GM18517 (cell line): ENCODE data around the gene ZNF136.

Experiments used
- ATAC-seq: cut with Tn5 transposase; IDR thresholded peaks from one replicate; pipeline ENCODE4 v1.9.1; 2021; ENCODE audit warnings: mild to moderate bottlenecking, moderate library complexity; ENCODE audit not compliant: unreplicated experiment

ZNF136 gene

DNA sequence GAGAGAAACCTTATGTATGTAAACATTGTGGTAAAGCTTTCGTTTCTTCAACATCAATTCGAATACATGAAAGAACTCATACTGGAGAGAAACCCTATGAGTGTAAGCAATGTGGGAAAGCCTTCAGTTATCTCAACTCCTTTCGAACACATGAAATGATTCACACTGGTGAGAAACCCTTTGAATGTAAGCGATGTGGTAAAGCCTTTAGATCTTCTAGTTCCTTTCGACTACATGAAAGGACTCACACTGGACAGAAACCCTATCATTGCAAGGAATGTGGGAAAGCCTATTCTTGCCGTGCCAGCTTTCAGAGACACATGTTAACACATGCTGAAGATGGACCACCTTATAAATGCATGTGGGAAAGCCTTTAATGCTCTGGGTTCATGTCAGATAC, 24.7 kb downstream of the ZNF136 start:
- no peak for ATAC-seq

DNA sequence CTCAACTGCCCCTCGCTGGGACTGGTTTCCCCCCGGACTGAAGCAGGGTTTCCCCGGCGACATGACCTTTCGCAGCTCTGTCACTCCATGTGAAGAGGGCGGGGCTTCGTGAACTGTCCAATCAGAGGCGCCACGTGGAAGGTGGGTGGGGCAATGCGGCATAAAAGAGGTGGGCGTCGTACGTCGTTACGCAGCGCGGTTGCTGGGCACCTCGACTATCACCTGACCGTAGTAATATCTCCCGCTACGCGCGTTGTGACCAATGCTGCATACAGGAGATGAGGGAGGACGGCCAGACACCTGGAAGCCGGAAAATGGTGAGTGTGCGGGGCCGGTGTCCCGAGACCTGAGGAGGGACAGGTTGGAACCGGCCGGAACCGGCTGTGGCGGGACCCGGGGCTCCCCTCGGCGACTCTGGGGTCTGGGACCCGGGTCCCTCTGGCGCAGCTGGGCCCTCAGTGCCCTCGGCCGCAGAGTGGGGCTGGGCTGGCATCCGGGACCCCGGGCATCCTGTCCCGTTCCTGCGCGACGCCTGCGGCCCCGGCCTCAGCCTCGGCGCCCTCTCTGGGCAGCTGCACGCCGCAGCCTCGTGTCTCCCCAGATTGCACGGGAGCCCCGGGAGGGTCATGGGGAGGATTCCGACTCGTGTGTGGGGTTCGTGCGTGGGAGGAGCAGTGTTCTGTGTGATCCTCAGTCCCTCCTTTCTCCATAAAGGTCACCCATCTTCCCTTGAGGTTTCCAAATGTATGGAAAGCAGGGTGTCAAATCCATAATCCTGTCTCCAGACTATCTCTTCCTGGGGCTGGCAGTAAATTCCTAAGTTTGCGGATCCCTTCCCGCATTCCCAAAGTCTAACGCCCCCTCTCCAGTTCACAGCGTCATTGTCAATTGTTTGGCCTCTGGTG, 32.2 kb downstream of the ZNF136 start:
- ATAC-seq, result no peak

DNA sequence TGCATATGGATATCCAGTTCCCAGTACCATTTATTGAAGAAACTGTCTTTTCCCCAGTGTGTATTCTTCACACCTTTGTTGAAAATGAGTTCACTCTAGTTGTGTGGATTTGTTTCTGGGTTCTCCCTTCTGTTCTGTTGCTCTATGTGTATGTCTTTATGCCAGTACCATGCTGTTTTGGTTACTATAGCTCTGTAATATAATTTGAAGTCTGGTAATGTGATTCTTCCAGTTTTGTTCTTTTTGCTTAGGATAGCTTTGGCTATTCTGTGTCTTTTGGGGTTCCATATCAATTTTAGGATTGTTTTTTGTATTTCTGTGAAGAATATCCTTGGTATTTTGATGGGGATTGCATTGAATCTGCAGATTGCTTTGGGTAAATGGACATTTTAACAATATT, 35.2 kb downstream of the ZNF136 start:
- ATAC-seq, result no peak

DNA sequence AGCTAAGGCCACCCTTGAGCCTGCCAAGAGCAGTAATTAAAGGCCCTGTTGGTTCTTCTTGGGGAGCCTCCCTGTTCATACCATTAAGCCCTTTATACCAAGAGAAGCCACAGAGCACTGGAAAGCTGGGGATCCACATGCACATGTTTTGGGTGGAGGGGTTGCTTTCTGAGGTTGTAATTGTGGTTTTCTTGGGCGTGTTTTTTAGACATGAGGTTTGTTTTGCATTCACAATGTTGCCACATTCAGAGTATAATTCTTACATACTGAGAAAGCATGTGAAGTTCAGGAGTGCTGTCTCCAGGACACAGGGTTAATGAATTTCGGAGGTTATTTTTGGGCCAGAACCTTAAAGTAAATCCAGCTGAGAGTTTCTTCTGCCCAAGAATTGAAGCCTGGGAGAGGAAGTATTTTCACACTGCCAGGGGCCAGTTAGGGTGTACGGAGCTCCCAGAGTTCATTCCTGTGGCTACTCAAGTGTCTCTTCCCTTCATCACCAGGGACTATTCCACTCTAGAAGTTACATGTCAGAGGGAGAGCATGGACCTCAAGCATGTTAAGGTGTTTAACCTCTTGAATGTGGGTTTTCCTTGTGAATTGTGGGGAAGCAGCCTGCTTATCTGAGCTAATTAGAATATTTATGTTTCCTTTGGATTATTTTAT, 37.0 kb downstream of the ZNF136 start:
- ATAC-seq, result no peak

DNA sequence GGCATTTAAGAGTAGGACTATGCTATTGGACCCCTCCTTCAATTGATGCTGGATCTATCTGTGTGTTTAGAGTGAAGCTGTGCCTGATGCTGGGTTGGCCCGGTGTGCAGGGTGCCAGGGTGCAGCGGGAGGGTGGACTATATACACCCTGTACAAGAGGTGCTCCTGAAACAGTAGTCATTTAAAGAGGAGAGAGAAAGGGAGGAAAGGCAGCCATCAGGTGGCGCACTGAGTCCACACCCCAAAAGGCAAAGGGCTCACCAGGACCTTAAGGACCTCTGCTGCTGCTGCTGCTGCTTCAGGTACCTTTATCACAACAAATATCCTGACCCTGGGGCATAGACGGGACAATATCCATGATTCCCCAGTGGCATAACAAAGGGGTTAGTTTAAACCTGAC, 39.4 kb downstream of the ZNF136 start:
- no peak for ATAC-seq

DNA sequence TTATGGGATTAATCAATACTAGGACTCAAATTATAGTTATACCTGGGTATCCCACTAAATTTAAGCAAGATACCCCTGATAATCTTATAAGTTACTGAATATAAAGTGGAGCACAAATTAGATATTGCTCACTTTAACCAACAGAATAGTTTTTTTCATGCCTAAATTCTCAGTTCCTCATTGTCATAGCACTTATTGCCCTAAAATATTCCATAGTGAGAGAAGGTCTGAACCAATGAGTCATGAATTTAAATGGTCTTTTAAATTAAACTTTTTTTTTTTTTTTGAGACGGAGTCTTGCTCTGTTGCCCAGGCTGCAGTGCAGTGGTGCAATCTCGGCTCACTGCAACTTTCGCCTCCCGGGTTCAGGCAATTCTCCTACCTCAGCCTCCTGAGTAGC, 42.4 kb downstream of the ZNF136 start:
- ATAC-seq, result no peak

DNA sequence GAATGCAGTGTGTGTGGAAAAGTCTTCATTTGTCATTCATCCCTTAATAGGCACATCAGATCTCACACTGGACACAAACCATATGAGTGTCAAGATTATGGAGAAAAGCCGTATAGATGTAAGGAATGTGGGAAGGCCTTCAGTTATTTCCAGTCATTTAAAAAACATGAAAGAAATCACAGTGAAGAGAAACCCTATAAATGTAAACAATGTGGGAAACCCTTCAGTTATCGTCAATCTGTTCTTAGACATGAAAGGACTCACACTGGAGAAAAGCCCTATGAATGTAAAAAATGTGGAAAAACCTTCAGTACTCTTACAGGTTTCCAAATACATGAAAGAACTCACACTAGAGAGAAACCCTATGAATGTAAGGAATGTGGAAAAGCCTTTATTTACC, 45.3 kb downstream of the ZNF136 start:
- no peak for ATAC-seq

DNA sequence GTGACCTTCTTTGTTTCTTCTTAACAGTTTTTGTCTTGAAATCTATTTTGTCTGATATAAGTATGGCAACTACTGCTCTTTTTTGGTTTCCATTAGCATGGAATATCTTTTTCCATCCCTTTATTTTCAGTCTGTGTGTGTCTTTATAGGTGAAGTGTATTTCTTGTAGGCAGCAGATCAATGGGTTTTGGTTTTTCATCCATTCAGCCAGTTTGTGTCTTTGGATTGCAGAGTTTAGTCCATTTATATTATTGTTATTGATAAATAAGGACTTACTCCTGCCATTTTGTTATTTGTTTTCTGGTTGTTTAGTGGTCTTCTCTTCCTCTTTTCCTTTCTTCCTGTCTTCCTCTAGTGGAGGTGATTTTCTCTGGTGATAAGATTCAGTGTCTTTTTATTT, 54.4 kb downstream of the ZNF136 start:
- ATAC-seq, result no peak

DNA sequence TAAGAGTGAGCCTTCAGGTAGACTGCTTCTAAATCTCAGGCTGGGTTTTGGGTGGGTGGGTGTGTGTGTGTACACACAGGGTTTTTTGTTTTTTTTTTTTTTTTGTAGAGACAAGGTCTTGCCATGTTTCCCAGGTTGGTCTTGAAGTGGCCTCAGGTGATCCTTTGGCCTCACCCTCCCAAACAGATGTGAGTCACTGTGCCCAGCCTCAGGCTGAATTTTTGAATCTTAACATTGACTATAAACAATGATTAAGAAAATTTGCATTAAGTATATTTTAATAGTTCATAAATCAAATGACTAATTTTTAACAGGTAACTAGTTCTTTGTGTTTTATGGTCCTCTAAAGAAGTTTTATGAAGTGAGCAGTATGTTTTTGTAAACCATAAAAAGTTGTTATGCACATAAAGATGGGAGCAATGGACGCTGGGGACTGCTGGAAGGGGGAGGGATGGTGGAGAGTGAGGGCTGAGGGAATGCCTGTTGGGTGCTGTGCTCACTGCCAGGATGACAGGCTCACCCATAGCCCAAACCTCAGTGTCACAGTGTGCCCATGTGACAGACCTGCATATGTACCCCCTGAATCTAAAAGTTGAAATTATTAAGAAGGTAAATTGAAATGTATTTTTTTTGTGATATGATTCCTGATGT, 60.2 kb downstream of the ZNF136 start:
- no peak for ATAC-seq

DNA sequence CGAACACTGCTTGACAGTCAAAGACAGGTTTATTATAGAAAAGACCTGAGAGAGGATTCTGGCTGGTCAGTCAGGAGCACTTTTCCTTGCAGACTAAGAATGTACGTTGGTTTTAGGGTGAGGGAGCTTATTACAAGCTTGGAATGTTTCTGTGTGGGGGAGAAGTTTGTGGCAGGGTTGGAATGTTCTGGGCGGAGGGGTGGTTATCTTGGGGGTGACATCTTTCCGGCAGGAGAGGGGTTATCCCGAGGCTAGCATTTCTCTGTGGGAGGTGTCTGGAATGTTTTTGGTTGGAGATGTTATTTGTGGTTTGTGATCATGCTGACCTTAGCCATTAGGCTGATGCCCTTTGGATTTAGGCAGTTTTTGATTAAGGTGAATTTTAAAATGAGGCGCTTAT, 61.8 kb downstream of the ZNF136 start:
- ATAC-seq, result no peak

DNA sequence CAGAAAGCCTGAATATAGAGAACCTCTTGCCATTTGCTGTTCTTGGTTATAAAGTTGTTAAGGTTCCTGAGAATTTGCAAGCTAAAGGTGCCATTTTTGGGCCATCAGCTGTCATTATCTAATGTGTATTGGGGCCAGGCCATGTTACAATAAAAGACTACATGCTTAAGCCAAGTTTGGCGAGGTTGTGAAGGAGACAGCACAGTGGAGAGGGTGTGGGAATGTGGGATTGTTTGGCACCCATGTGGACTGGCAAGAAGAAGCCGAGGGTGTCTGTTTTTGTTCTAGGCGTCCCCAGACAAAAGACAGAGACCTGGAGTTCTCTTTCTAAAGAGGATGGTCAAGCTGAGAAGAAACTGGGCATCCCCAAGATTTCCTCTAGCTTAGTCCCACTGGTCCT, 67.1 kb downstream of the ZNF136 start:
- ATAC-seq, result no peak

DNA sequence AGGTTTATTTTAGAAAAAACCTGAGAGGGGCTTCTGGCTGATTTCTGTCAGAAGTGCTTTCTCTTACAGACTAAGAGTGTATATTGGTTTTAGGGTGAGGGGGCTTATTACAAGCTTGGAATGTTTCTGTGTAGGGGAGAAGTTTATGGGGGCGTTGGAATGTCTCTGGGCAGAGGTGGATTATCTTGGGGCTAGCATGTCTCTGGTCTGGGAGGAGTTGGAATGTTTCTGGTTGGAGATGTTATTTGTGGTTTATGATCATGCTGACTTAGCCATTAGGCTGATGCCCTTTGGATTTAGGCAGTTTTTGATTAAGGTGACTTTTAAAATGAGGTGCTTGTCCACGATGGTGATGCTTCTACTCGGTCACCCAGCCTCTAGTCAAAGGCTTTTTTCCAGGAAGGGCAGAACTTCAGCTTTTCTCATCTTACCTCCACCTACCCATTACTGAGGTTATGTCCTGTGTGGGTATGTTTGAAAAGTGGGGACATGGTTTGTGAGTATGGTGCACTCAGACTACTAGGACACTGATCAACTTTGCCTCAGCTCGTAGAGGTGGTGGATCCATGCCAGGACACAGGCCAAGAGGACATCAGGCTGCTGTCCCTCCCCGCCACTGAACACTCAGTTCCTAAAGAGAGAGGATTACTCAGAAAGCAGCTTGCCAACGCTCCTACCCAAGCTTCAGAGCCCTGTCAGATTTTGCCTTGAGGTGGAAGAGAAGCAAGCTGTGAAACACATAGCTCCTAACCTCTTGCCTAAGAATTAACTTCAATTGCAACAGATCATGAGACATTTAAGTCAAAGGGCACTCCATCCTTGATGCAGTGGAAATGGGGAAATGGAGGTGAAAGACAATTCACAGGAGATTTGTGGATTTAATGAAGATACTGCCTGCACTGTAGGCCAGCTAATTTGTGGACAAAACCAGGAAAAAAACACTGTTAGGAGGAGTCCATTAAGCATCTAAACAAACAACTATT, 68.1 kb downstream of the ZNF136 start:
- no peak for ATAC-seq

DNA sequence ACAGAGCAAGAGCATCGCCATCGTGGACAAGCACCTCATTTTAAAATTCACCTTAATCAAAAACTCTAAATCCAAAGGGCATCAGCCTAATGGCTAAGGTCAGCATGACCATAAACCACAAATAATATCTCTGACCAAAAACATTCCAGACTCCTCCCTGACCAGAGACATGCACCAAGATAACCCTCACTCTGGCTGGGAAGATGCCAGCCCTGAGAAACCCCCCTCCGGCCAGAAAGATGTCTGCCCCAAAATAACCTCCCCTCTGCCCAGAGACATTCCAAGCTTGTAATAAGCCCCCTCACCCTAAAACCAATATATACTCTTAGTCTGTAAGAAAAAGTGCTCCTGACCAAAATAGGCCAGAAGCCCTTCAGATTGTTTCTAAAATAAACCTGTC, 70.1 kb downstream of the ZNF136 start:
- ATAC-seq, result no peak

DNA sequence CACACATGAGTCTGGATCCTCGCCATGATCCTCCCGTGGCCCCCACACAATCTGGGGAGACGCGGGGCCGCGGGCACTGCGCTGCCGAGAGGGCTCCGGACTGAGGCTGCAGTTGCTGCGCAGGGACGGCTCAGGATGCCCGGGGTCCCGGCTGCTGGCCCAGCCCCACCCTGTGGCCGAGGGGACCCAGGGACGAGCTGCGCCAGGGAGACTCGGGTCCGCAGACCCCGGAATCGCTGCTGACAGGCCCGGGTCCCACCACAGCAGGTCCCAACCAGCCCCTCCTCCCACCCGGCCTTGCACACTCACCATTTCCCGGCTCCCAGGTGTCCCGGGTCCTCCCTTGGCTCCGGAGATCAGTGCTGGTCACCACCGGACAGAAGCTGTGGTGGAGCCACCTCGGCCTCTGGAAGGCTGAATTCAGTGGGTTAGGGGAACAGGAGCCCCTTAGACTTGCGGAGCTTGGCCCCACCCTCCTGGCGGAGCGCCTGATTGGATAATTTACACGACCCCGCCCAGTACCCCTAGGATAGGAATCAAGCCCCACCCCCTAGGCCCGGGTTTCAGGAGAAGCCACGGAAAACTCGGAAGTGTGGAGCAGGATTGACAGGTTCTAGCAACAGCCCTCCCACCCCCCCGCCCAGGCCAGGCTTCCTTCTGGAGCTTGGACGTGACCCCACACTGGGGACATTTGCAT, 74.4 kb downstream of the ZNF136 start:
- ATAC-seq, result no peak
